ENCODE data around the gene SPAM1. TPM values are rescaled to one million over a fixed set of nuclear protein-coding genes. Genes with fewer than 3 reads are reported as not detected.

The SPAM1 gene
- polyA plus RNA-seq, 1 donor from 2014 or later: not detected

DNA sequence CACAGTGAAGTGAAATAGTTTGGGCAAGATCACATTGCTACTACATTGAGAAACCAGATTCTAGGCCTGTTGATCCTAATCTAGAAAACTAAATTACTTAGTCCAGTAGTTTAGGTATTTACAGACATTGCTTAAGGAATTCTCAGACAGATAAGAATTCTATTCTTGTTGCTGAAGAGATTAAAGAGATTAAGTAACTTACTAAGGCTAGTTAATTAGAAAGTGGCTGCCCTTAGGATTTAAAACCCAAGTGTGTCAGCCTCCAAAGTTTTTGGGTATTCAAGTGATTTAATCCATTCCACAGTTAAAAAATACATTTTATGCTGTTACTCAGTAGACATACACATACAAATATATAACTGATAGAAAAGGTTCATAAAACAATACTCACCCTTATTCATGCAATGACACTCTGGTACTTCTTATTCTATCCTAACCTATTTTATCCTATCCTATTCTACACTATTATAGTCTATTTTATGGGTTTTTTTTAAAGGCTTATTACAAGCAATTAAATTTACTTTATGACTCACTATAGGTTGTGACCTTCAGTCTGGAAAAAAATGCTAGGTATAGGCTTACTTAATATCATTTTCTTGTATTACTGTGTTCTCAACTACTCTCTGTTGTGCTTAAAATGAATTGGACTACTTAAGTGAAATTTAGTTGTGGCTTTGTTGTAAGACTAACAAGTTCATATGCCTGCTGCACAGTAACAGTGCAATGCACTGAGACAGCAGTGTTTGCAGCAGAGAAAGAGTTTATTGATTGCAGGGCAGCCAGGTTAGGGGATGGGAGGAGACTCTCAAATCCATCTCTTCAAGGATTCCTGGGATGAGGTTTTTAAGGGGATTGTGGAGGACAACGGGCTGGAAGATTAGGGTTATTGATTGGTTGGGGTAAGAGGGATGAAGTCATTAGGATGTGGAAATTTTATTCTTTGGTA lies 10.7 kb downstream of the SPAM1 start:
- H3K9me3 Mint-ChIP-seq: peaks cover 0 to 14% (median 5%) of the 10 kb centered on the region in 3 donors
- H3K27me3 Mint-ChIP-seq: no peaks in the 10 kb centered on the region
- H3K36me3 Mint-ChIP-seq: no peaks in the 10 kb centered on the region
- H3K4me1 Mint-ChIP-seq: no peaks in the 10 kb centered on the region
- no peak overlapping the region for H3K4me3 Mint-ChIP-seq
- H3K27ac Mint-ChIP-seq: no peak overlapping the region

- no peak overlapping the region for H3K4me3 Mint-ChIP-seq
- no peaks in the 10 kb centered on the region for H3K4me1 Mint-ChIP-seq
- no peaks in the 10 kb centered on the region for H3K36me3 Mint-ChIP-seq
- peaks cover under 1% of the 10 kb centered on the region for H3K27me3 Mint-ChIP-seq
- H3K9me3 Mint-ChIP-seq: peaks cover 0 to 14% (median 5%) of the 10 kb centered on the region in 3 donors
- H3K27ac Mint-ChIP-seq: no peak overlapping the region
Measured at GRCh38 chr7:123936388-123936787, 11.3 kb downstream of the SPAM1 start.

- H3K36me3 Mint-ChIP-seq: no peaks in the 10 kb centered on the region
- no peak overlapping the region for H3K27ac Mint-ChIP-seq
- H3K9me3 Mint-ChIP-seq: peaks cover 0 to 9% (median 5%) of the 10 kb centered on the region in 3 donors
- H3K4me1 Mint-ChIP-seq: no peaks in the 10 kb centered on the region
- H3K27me3 Mint-ChIP-seq: peaks cover 3% of the 10 kb centered on the region
- no peak overlapping the region for H3K4me3 Mint-ChIP-seq
Measured at GRCh38 chr7:123939784-123940183, 14.7 kb downstream of the SPAM1 start.

DNA sequence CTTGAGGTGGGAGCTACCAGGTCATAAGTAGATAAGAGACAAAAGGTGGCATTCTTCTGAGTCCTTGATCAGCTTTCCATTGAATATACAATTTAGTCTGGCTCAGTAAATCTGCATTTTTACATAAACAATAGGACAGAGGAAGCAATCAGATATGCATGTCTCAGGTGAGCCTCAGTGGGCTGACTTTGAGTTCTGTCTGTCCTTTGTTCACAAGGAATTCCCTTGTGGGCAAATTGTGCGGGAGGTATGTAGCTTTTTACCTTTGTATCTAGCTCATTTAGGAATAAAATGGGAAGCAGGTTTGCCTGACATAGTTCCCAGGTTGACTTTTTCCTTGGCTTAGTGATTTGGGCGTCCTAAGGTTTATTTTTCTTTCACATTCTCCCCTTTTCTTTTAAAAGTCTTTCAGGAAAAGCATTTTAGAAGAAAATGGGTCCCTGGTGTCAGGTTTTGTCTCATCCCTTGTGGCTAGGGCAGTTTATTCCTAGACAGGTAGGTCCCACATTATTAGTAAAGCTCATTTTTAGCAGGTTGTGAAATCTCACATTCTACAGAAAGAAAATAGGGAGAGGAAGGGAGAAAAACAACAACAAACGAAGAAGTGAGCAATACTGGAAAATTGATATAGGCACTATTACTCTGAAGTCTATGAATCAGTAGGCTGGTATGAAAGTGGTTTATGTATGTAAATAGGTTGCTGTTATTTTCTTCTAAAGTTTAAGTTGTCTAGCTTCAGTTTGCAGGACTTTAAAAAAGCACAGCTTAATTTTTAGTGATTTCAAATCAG lies 16.5 kb downstream of the SPAM1 start:
- Mint-ChIP-seq H3K4me1 (no peaks in the 10 kb centered on the region), H3K36me3 (no peaks in the 10 kb centered on the region), H3K9me3 (peaks cover 0 to 4% (median 0%) of the 10 kb centered on the region in 3 donors), H3K4me3 (no peak overlapping the region), H3K27ac (no peak overlapping the region), H3K27me3 (peaks cover 3% of the 10 kb centered on the region)

GRCh38 chr7:123944395-123944794 lies 19.4 kb downstream of the SPAM1 start:
- Mint-ChIP-seq H3K4me3 (no peak overlapping the region), H3K27ac (no peak overlapping the region), H3K4me1 (no peaks in the 10 kb centered on the region), H3K36me3 (no peaks in the 10 kb centered on the region), H3K27me3 (peaks cover 3% of the 10 kb centered on the region), H3K9me3 (no peaks in the 10 kb centered on the region)

DNA sequence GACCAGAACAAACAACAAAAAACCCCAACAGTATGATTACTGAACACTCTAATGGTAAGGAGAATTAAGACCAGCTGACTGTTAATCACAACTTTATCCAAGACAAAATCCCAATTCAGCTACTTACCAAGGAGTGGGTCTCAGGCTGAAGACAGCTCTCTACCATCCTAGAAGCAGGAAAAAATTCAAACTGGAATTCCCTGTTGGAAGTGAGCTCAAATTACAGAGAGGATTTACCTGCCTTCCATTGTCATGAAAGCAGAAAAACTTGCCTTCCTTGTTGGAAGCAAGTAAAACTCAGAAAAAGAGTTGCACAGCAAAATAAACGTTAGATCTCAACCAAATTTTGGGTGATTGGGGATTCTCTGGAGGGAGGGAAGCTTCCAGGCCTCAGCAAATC lies 20.9 kb downstream of the SPAM1 start:
- H3K4me3 Mint-ChIP-seq: no peak overlapping the region
- H3K27me3 Mint-ChIP-seq: peaks cover 3% of the 10 kb centered on the region
- no peak overlapping the region for H3K27ac Mint-ChIP-seq
- H3K4me1 Mint-ChIP-seq: no peaks in the 10 kb centered on the region
- no peaks in the 10 kb centered on the region for H3K36me3 Mint-ChIP-seq
- peaks cover 0 to 5% (median 0%) of the 10 kb centered on the region in 3 donors for H3K9me3 Mint-ChIP-seq

DNA sequence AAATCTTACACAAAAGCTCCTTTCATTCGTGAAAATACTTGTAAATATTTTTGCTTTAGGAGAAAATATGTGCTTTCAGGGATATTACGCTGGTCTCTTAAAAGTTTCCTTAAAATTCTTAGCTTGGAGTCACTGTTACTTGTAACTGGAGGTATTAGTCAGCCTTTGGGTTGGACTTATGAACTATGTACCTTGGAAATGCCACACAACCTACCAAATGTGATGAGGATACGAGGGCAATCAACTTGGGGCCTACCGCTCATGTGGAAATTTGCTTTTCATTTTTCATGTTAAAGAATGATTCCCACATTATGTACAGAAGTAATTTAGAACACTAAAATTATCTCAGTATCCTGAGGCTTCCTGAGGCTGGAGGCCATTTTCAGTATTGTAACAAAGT lies 23.1 kb downstream of the SPAM1 start:
- Mint-ChIP-seq H3K9me3 (peaks cover 0 to 6% (median 2%) of the 10 kb centered on the region in 3 donors), H3K27me3 (peaks cover 1% of the 10 kb centered on the region), H3K36me3 (no peaks in the 10 kb centered on the region), H3K4me1 (no peaks in the 10 kb centered on the region), H3K27ac (no peak overlapping the region), H3K4me3 (no peak overlapping the region)

- Mint-ChIP-seq H3K27ac (no peak overlapping the region), H3K4me1 (no peaks in the 10 kb centered on the region), H3K4me3 (no peak overlapping the region), H3K36me3 (no peaks in the 10 kb centered on the region), H3K9me3 (no peaks in the 10 kb centered on the region), H3K27me3 (no peaks in the 10 kb centered on the region)
Measured at GRCh38 chr7:123958186-123958703, 33.2 kb downstream of the SPAM1 start.

DNA sequence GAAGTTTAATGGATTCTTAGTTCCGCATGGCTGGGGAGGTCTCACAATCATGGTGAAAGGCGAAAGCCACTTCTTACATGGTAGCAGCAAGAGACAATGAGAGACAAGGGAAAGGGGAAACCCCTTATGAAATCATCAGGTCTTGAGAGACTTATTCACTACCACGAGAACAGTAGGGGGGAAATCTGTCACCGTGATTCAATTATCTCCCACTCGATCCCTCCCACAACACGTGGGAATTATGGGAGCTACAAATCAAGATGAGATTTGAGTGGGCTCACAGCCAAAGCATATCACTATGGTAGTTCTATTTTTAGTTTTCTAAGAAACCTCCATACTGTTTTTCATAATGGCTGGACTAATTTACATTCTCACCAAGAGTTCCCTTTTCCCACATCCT lies 36.7 kb downstream of the SPAM1 start:
- Mint-ChIP-seq H3K4me1 (no peaks in the 10 kb centered on the region), H3K9me3 (no peaks in the 10 kb centered on the region), H3K27me3 (no peaks in the 10 kb centered on the region), H3K4me3 (no peak overlapping the region), H3K36me3 (no peaks in the 10 kb centered on the region), H3K27ac (no peak overlapping the region)

GRCh38 chr7:123966936-123967335 lies 41.9 kb downstream of the SPAM1 start:
- no peaks in the 10 kb centered on the region for H3K9me3 Mint-ChIP-seq
- no peak overlapping the region for H3K27ac Mint-ChIP-seq
- H3K4me1 Mint-ChIP-seq: peaks cover 0 to 1% (median 0%) of the 10 kb centered on the region in 3 donors
- H3K27me3 Mint-ChIP-seq: no peaks in the 10 kb centered on the region
- no peak overlapping the region for H3K4me3 Mint-ChIP-seq
- H3K36me3 Mint-ChIP-seq: no peaks in the 10 kb centered on the region

GRCh38 chr7:123972045-123972444 lies 47.0 kb downstream of the SPAM1 start:
- Mint-ChIP-seq H3K27me3 (peaks cover 1% of the 10 kb centered on the region), H3K36me3 (no peaks in the 10 kb centered on the region), H3K27ac (no peak overlapping the region), H3K4me1 (peaks cover 0 to 1% (median 0%) of the 10 kb centered on the region in 3 donors), H3K4me3 (no peak overlapping the region), H3K9me3 (peaks cover 0 to 1% (median 0%) of the 10 kb centered on the region in 3 donors)

DNA sequence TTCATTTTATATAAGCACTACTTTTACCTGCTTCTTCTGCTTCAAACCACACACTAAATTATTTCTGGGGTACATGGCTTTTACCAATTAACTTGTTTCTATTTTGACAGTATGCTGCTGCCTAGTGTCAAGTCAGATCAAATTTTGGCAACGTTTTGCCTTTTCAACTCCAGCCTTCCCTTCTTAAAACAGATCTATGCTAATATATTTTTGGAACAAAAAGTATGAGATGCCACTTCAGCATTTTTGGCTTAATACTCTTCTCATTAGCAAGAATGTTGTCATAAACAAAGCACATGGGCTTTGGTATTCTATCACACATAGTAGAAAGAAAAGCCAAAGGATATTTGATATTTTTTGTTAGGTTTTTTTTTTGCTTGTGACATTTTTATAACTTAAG lies 47.8 kb downstream of the SPAM1 start:
- no peak overlapping the region for H3K4me3 Mint-ChIP-seq
- no peaks in the 10 kb centered on the region for H3K4me1 Mint-ChIP-seq
- H3K27ac Mint-ChIP-seq: no peak overlapping the region
- H3K9me3 Mint-ChIP-seq: peaks cover 0 to 1% (median 0%) of the 10 kb centered on the region in 3 donors
- H3K36me3 Mint-ChIP-seq: no peaks in the 10 kb centered on the region
- H3K27me3 Mint-ChIP-seq: peaks cover 1% of the 10 kb centered on the region

- no peak overlapping the region for H3K4me3 Mint-ChIP-seq
- peaks cover 1% of the 10 kb centered on the region for H3K27me3 Mint-ChIP-seq
Measured at GRCh38 chr7:123974326-123974908, 49.4 kb downstream of the SPAM1 start.

DNA sequence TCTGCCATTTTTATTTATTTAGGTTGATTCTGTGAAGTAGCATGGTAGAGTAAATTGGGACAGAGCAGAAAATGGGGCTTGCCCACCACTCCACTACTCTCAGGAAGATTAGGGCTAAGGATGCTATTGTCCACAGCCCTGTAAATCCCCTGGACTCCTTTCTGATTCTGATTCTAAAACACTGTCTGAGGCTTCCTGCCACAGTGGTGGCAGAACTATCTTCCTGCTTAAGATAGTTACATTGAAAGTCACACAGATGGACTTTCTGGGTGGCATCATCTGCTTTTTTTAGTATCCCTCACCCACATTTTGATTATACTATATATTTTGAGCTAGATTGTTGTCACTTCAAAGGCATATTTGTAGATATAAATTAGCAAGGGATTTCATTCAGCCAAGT lies 50.0 kb downstream of the SPAM1 start:
- no peaks in the 10 kb centered on the region for H3K4me1 Mint-ChIP-seq
- H3K9me3 Mint-ChIP-seq: peaks cover 0 to 3% (median 0%) of the 10 kb centered on the region in 3 donors
- H3K4me3 Mint-ChIP-seq: no peak overlapping the region
- H3K27ac Mint-ChIP-seq: no peak overlapping the region
- H3K36me3 Mint-ChIP-seq: no peaks in the 10 kb centered on the region
- peaks cover 1% of the 10 kb centered on the region for H3K27me3 Mint-ChIP-seq

More at GRCh38 chr7:123974326-123974908, 49.4 kb downstream of the SPAM1 start:
- peaks cover 0 to 3% (median 0%) of the 10 kb centered on the region in 3 donors for H3K9me3 Mint-ChIP-seq
- no peak overlapping the region for H3K27ac Mint-ChIP-seq
- H3K36me3 Mint-ChIP-seq: no peaks in the 10 kb centered on the region
- no peaks in the 10 kb centered on the region for H3K4me1 Mint-ChIP-seq

GRCh38 chr7:123977081-123977480 lies 52.0 kb downstream of the SPAM1 start:
- Mint-ChIP-seq H3K27ac (no peak overlapping the region), H3K4me1 (no peaks in the 10 kb centered on the region), H3K27me3 (peaks cover 1% of the 10 kb centered on the region), H3K9me3 (peaks cover under 1 to 7% (median 3%) of the 10 kb centered on the region in 3 donors), H3K36me3 (no peaks in the 10 kb centered on the region), H3K4me3 (no peak overlapping the region)
